Esophagus (tissue), 2 donors: ENCODE results near the gene FOXP3. TPM values are rescaled to one million over a fixed set of nuclear protein-coding genes. Genes with fewer than 3 reads are reported as not detected.

Experiments used
- H3K27ac ChIP-seq, 2 donors: one replicate each; pipeline ENCODE4 v1.5.1; 2013; ENCODE audit warnings: low read depth in 2 of 2, mild to moderate bottlenecking in 2 of 2, inconsistent platforms in 1 of 2, low read length in 1 of 2, moderate library complexity in 1 of 2
- H3K27me3 ChIP-seq, 2 donors: one replicate each; pipeline ENCODE4 v1.6.1; 2013; ENCODE audit warnings: low read length in 2 of 2, control low read depth in 1 of 2, mild to moderate bottlenecking in 1 of 2; ENCODE audit not compliant: insufficient read depth in 2 of 2, control insufficient read depth in 1 of 2
- H3K36me3 ChIP-seq, 2 donors: one replicate each; pipeline ENCODE4 v1.6.1; 2013; ENCODE audit warnings: low read length in 1 of 2; ENCODE audit not compliant: control insufficient read depth in 2 of 2, insufficient read depth in 2 of 2
- H3K4me1 ChIP-seq, 2 donors: one replicate each; pipeline ENCODE4 v1.6.1; 2013; ENCODE audit warnings: low read length in 1 of 2; ENCODE audit not compliant: control insufficient read depth in 2 of 2, insufficient read depth in 2 of 2
- H3K4me3 ChIP-seq, 2 donors: one replicate each; pipeline ENCODE4 v1.5.1; 2013; ENCODE audit warnings: low read length in 2 of 2, mild to moderate bottlenecking in 2 of 2, low read depth in 1 of 2, moderate library complexity in 1 of 2
- H3K9me3 ChIP-seq, 2 donors: one replicate each; pipeline ENCODE4 v1.6.1; 2013; ENCODE audit warnings: mild to moderate bottlenecking in 2 of 2, low read depth in 1 of 2, low read length in 1 of 2, moderate library complexity in 1 of 2; ENCODE audit not compliant: control insufficient read depth in 2 of 2, insufficient read depth in 1 of 2
- WGBS, 2 donors: extraction: QIAGEN DNeasy Blood & Tissue Kit; methylation state at CpG; one replicate each; pipeline ENCODE4 v1.1.7; 2013; 5-methylcytosine and 5-hydroxymethylcytosine counted together
- polyA plus RNA-seq, 2 donors: library from polyadenylated mRNA; stranded (reverse); fragments of 200-250 nt; gene quantifications; one replicate each; pipeline ENCODE4 v1.2.3, GENCODE V29; 2013
- donor health status: healthy with polysubstance abuse.
- donor health status: Bipolar disorder and iron deficiency.

Gene FOXP3
- polyA plus RNA-seq, 2 donors, result 0.59 to 0.65 TPM

DNA sequence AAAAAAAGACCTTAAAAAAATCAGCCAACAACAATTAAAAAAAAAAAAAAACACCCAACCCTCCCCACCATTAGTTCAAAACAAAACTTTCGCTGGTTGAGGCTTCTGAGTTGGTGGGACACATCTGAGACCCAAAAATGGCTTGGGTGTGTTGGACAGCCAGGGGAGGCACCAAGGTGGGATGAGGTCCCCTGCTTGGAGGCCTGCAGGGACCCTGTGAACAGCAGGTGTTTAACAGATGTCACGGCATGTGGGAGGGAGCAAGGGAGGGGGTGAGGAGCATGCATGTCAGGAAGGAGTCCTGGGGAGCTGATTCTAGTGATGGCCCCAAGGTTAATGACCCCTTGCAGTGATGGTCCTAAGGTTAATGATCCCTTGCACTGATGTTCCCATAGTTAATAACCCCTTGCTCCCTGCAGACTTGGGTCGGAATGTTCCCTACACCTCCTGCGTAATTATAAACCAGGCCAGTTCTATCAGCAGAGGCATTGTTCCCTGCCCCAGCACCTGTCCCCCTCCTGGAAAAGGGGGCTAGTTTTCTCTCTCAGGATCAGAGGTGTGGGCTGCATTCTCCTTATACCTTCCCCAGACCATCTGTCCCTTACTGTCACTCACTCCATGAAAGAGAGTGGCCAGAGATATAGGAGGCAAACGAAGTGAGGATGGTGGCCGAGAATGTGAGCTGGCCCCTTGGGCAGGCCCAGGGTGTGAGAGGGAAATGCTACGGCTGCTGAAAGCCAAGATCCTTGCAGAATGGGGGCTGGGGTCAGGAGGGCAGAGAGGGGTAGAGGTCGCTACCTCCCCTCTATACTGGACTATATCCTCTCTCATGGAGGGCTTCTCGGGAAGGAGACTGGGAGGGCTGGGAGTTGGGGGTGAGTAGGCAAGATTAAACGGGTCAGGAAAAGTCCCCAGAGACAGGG, 2.3 kb upstream of the FOXP3 start:
- no peak overlapping the region for H3K4me3 ChIP-seq
- 75 to 87% methylated on average over 10 of the region's 10 CpGs for WGBS, 2 donors
- H3K36me3 ChIP-seq, result no peaks in the 10 kb centered on the region
- no peaks in the 10 kb centered on the region for H3K9me3 ChIP-seq
- H3K27me3 ChIP-seq, result no peaks in the 10 kb centered on the region
- no peak overlapping the region for H3K27ac ChIP-seq
- peaks cover 0 to 7% of the 10 kb centered on the region in 2 donors for H3K4me1 ChIP-seq

DNA sequence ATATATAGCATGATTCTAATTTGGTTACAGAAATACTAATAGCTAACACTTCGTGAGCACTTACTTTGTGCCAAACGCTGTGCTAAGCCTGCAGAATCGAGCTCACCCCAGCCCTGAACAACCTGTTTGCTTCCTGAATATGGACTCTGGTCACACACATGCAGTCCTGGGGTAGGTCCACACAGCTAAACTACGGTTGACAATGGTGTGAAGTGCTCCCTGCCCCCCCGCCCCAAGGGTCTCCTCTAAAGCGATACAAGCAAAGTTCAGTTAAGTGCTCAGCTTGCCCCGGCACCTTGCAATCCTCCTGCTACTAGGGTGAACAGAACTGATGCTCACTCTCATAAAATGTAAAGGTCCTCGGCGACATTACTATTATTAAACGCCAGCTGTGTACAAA, 879 bp downstream of the FOXP3 start:
- no peak overlapping the region for H3K27ac ChIP-seq
- no peaks in the 10 kb centered on the region for H3K9me3 ChIP-seq
- H3K36me3 ChIP-seq, result no peaks in the 10 kb centered on the region
- no peaks in the 10 kb centered on the region for H3K27me3 ChIP-seq
- no peak overlapping the region for H3K4me3 ChIP-seq
- H3K4me1 ChIP-seq, result no peaks in the 10 kb centered on the region
- WGBS, 2 donors, result 74 to 86% methylated on average over 10 of the region's 10 CpGs

DNA sequence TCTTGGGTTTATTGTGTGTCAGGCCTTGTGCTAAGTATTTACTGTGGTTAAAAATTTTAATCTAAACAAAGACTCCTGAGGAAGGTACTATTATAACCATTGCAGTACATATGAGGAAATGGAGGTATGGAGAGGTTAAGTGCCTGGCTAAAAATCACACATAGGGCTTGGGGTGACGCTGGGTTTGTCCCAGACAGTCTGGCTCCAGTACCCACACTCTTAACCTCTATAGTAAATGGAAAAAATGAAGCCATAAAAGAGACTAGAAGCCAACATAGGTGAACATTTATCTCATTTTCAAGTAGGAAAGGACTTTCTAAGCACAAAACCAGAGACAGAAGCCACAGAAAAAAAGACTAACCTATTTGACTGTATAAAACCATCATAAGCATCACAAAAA, 1.9 kb downstream of the FOXP3 start:
- no peak overlapping the region for H3K27ac ChIP-seq
- 52 to 67% methylated on average over 1 of the region's 1 CpG for WGBS, 2 donors

DNA sequence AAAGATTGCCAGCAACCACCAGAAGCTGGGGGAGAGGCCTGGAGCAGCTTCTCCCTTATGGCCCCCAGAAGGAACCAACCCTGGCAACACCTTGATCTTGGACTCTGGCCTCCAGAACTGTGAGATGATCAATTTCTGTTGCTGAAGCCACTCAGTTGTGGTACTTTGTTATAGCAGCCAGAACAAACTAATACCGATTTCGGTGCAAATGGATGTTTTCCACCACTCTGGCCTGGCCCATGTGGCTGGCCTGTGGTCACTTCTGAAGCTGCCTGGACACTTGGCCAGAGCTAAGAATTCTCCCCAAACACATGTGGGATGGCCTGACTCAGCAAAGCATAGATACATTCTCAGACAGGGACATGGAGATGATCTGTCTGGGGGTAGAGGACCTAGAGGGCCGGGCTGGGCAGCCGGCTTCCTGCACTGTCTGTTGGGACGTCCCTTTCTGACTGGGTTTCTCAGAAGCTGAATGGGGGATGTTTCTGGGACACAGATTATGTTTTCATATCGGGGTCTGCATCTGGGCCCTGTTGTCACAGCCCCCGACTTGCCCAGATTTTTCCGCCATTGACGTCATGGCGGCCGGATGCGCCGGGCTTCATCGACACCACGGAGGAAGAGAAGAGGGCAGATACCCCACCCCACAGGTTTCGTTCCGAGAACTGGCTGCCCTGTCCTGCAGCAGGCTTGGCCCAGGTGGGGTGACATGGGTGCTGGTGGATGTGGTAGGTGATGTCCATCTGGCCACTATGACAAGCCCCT, 4.1 kb downstream of the FOXP3 start:
- no peaks in the 10 kb centered on the region for H3K27me3 ChIP-seq
- H3K9me3 ChIP-seq, result no peaks in the 10 kb centered on the region
- H3K27ac ChIP-seq, result no peak overlapping the region
- no peaks in the 10 kb centered on the region for H3K4me1 ChIP-seq
- WGBS, 2 donors, result 90 to 93% methylated on average over 17 of the region's 17 CpGs
- H3K36me3 ChIP-seq, result no peaks in the 10 kb centered on the region
- no peak overlapping the region for H3K4me3 ChIP-seq

More for the DNA sequence above, 1.9 kb downstream of the FOXP3 start:
- H3K4me3 ChIP-seq, result no peak overlapping the region
- H3K27me3 ChIP-seq, result no peaks in the 10 kb centered on the region
- H3K4me1 ChIP-seq, result no peaks in the 10 kb centered on the region
- H3K36me3 ChIP-seq, result no peaks in the 10 kb centered on the region
- H3K9me3 ChIP-seq, result no peaks in the 10 kb centered on the region

DNA sequence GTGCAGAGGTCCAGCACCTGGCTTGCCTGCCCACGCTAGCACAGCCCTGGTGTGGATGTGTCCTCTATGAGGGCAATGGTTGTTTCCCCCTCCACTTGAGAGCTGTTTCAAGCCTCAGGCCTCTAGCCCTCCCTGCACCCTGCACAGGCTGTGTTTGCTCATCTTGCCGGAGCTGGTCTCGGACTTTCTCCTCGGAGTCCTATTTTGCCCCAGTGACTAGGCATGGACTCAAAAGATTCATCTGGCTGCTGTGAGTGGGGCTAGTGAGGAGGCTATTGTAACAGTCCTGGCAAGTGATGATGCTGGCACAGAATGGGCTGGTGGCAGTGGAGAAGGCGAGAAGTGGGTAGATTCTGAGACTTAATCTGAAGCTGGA, 5.8 kb downstream of the FOXP3 start:
- Histone ChIP-seq H3K4me1 (no peaks in the 10 kb centered on the region), H3K36me3 (no peaks in the 10 kb centered on the region), H3K27me3 (no peaks in the 10 kb centered on the region), H3K9me3 (no peaks in the 10 kb centered on the region), H3K27ac (no peak overlapping the region), H3K4me3 (no peak overlapping the region)
- 76 to 84% methylated on average over 5 of the region's 5 CpGs for WGBS, 2 donors

DNA sequence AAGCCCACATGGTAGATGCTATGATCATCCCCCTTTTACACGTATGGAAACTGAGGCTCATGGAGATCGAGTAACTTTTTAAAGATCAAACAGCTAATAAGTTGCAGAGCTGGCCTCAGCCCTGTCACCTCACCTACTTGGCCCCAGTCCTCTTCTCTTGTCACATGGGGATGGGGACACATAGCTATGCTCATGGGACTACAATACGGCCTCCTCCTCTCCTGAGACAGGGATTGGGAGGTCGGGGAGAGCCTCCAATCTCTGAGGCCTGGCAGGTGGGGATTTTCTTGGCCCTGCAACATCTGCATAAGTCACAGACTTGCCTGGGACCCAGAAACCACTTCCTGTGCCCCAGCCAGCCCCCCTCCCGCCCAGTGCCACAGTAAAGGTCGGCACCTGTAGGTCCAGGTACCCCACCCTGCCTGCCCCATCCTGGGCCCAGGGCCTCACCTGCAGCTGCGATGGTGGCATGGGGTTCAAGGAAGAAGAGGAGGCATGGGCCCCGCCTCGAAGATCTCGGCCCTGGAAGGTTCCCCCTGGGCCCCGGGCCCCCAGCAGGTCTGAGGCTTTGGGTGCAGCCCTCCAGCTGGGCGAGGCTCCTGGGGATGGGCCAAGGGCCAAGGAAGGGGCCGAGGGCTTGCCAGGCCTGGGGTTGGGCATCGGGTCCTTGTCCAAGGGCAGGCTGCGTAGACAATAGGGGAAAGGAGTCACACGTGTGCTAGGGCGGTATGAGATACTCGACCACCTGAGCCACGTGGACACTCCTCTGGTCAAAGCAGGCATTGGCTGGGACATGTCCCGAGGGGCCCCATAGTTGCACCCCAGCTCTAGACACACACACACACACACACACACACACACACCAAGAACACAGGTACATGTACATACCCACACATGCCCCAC, 6.4 kb downstream of the FOXP3 start:
- H3K9me3 ChIP-seq, result no peaks in the 10 kb centered on the region
- no peaks in the 10 kb centered on the region for H3K36me3 ChIP-seq
- 66% methylated on average over 17 to 20 of the region's 20 CpGs for WGBS, 2 donors
- H3K4me1 ChIP-seq, result no peaks in the 10 kb centered on the region
- H3K27me3 ChIP-seq, result no peaks in the 10 kb centered on the region
- no peak overlapping the region for H3K4me3 ChIP-seq
- H3K27ac ChIP-seq, result no peak overlapping the region

DNA sequence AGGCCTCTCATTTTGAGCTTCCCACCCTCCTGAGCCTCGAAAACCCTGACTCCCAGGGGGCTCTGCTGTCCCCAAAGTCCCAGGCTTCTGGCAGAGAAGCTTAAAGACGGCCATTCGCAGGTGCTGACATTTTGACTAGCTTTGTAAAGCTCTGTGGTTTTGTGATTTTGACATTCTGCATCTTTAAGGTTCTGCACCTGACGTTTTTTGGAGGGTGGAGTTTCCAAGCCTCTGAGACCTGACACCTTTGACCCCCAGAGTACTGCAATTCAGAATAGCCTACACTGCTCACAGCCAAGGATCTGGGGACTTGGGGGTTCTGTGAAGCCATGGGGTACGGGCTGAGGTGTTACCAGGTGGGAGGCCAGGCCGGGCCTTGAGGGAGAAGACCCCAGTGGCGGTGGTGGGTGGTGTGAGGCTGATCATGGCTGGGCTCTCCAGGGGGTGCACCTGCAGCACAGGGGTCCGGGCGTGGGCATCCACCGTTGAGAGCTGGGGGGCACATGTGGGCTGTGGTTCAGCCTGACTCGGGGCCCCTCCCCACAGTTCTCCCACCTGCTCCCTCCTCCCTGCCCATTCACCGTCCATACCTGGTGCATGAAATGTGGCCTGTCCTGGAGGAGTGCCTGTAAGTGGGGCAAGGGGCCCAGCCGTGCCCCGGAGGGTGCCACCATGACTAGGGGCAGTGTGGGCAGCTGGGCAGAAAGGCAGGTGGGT, 7.3 kb downstream of the FOXP3 start:
- H3K27ac ChIP-seq, result no peak overlapping the region
- H3K4me3 ChIP-seq, result no peak overlapping the region
- 79 to 81% methylated on average over 14 of the region's 14 CpGs for WGBS, 2 donors
- no peaks in the 10 kb centered on the region for H3K9me3 ChIP-seq
- no peaks in the 10 kb centered on the region for H3K4me1 ChIP-seq
- H3K27me3 ChIP-seq, result no peaks in the 10 kb centered on the region
- no peaks in the 10 kb centered on the region for H3K36me3 ChIP-seq

DNA sequence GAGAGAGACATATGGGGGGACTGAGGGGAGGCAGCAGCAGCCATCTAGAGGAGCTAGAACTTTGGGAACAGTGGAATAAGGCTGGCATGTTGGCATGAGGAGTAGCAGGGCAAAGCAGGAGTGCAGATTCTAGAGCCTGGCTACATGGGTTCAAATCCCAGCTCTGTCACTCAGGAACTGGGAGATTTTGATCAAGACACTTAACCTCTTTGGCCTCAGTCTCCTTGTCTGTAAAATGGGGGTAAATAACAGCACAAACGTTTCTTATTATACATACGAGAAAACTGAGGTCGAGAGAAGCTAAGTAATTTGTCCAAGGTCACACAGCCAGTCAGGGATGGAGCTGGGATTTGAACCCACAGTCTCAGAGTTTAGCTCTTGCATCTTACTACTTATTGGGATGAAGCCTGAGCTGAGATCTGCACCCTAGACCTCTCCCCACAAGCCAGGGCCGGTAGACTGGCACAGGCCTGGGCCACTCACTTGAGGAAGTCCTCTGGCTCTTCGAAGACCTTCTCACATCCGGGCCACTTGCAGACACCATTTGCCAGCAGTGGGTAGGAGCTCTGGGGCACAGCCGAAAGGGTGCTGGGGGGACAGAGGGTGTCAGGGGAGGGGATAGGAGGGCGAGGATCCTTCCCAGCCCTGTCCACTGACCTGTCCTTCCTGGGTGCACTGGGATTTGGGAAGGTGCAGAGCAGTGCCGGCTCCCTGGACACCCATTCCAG, 8.1 kb downstream of the FOXP3 start:
- Histone ChIP-seq H3K27me3 (no peaks in the 10 kb centered on the region), H3K9me3 (no peaks in the 10 kb centered on the region), H3K27ac (no peak overlapping the region), H3K4me3 (no peak overlapping the region), H3K4me1 (no peaks in the 10 kb centered on the region), H3K36me3 (no peaks in the 10 kb centered on the region)
- 75 to 82% methylated on average over 8 to 9 of the region's 9 CpGs for WGBS, 2 donors
